DOHH2 (cell line): ENCODE results near the gene RPL39.

Experiments
- H3F3A ChIP-seq: fragments of 200-600 bp; sonication (generic), shearing (Covaris generic); 2 replicates; pipeline ENCODE4 v1.6.0; 2016; ENCODE audit warnings: antibody characterized with exemption, mild to moderate bottlenecking; ENCODE audit not compliant: control insufficient read depth, insufficient read depth
- H3K27ac ChIP-seq: fragments of 200-600 bp; sonication (generic); 2 replicates; pipeline ENCODE4 v1.5.1; 2014; ENCODE audit warnings: low read depth, mild to moderate bottlenecking, low read length, moderate library complexity
- H3K27me3 ChIP-seq: fragments of 200-600 bp; sonication (generic); 2 replicates; pipeline ENCODE4 v1.6.1; 2014; ENCODE audit warnings: mild to moderate bottlenecking, low read length, mixed read lengths; ENCODE audit not compliant: control insufficient read depth
- H3K36me3 ChIP-seq: fragments of 200-600 bp; sonication (generic); 2 replicates; pipeline ENCODE4 v1.6.1; 2014; ENCODE audit warnings: mild to moderate bottlenecking, low read length, moderate library complexity, mixed read lengths; ENCODE audit not compliant: control insufficient read depth
- H3K4me1 ChIP-seq: fragments of 200-600 bp; sonication (generic); 2 replicates; pipeline ENCODE4 v1.6.1; 2014; ENCODE audit warnings: mild to moderate bottlenecking, low read length, mixed read lengths; ENCODE audit not compliant: control insufficient read depth
- H3K4me2 ChIP-seq: fragments of 200-600 bp; sonication (generic); 2 replicates; pipeline ENCODE4 v1.6.0; 2014; ENCODE audit warnings: mild to moderate bottlenecking, low read length, moderate library complexity
- H3K4me3 ChIP-seq: fragments of 200-600 bp; sonication (generic); 2 replicates; pipeline ENCODE4 v1.5.1; 2014; ENCODE audit warnings: mild to moderate bottlenecking, low read length, mixed read lengths
- H3K79me2 ChIP-seq: fragments of 200-600 bp; sonication (generic); 2 replicates; pipeline ENCODE4 v1.6.1; 2014; ENCODE audit warnings: mild to moderate bottlenecking, low read length, mixed read lengths; ENCODE audit not compliant: control insufficient read depth
- H3K9me2 ChIP-seq: fragments of 200-600 bp; sonication (generic); replicated peaks from 2 replicates; pipeline ENCODE4 v1.6.1; 2014; ENCODE audit warnings: mild to moderate bottlenecking, low read length, mixed read lengths; ENCODE audit not compliant: control insufficient read depth
- H3K9me3 ChIP-seq: fragments of 200-600 bp; sonication (generic); 2 replicates; pipeline ENCODE4 v1.6.1; 2014; ENCODE audit warnings: antibody characterized with exemption, low read length, mixed read lengths; ENCODE audit not compliant: control insufficient read depth, insufficient read depth
- H4K20me1 ChIP-seq: fragments of 200-600 bp; sonication (generic); 2 replicates; pipeline ENCODE4 v1.6.0; 2014; ENCODE audit warnings: low read depth, mild to moderate bottlenecking, antibody characterized with exemption, low read length, moderate library complexity; ENCODE audit not compliant: control insufficient read depth, insufficient read depth
- CTCF ChIP-seq: fragments of 200-600 bp; sonication (generic); IDR thresholded peaks from one replicate; pipeline ENCODE4 v1.5.1; 2014; ENCODE audit warnings: antibody characterized with exemption, mild to moderate bottlenecking, low read depth, low read length; ENCODE audit not compliant: poor library complexity, severe bottlenecking
- EZH2phosphoT487 ChIP-seq: fragments of 200-600 bp; sonication (generic); IDR thresholded peaks from 2 replicates; pipeline ENCODE4 v1.6.1; 2017; ENCODE audit warnings: borderline replicate concordance, mild to moderate bottlenecking, antibody characterized with exemption, low read length, moderate library complexity, mixed read lengths

RPL39 gene

GRCh38 chrX:119760026-119760877, 31.2 kb downstream of the RPL39 start:
- Histone ChIP-seq H3K36me3 (no peaks in the 10 kb centered on the region), H4K20me1 (no peaks in the 10 kb centered on the region), H3K27ac (peak overlapping the region; percentile 67), H3K27me3 (no peaks in the 10 kb centered on the region), H3K79me2 (no peaks in the 10 kb centered on the region), H3K4me3 (peak overlapping the region; percentile 78), H3K9me3 (no peaks in the 10 kb centered on the region), H3F3A (peaks cover 23% of the 10 kb centered on the region), H3K9me2 (no peaks in the 10 kb centered on the region), H3K4me1 (peaks cover 73% of the 10 kb centered on the region), H3K4me2 (peak overlapping the region; percentile 95)
- no peak for TF ChIP-seq CTCF
- TF ChIP-seq EZH2phosphoT487, result no peak

- Histone ChIP-seq H3K9me2 (no peaks in the 10 kb centered on the region), H3K27me3 (no peaks in the 10 kb centered on the region), H3K79me2 (no peaks in the 10 kb centered on the region), H3K4me1 (peaks cover 76% of the 10 kb centered on the region), H3K4me3 (peak overlapping the region; percentile 78), H3K27ac (peak overlapping the region; percentile 67), H3K9me3 (no peaks in the 10 kb centered on the region), H3K36me3 (no peaks in the 10 kb centered on the region), H3K4me2 (peak overlapping the region; percentile 95), H3F3A (peaks cover 30% of the 10 kb centered on the region), H4K20me1 (no peaks in the 10 kb centered on the region)
- no peak for TF ChIP-seq EZH2phosphoT487
- no peak for TF ChIP-seq CTCF
These were observed 32.1 kb downstream of the RPL39 start for GRCh38 chrX:119759248-119759766.

- peak overlapping the region; percentile 78 for H3K4me3 ChIP-seq
- no peak for TF ChIP-seq CTCF
- TF ChIP-seq EZH2phosphoT487, result no peak
- peak overlapping the region; percentile 95 for H3K4me2 ChIP-seq
- H3K4me1 ChIP-seq, result peaks cover 76% of the 10 kb centered on the region
- peak overlapping the region; percentile 100 for H3K27ac ChIP-seq
- no peaks in the 10 kb centered on the region for H3K79me2 ChIP-seq
- no peaks in the 10 kb centered on the region for H3K9me3 ChIP-seq
- H3K9me2 ChIP-seq, result no peaks in the 10 kb centered on the region
- H3F3A ChIP-seq, result peaks cover 31% of the 10 kb centered on the region
- no peaks in the 10 kb centered on the region for H4K20me1 ChIP-seq
- no peaks in the 10 kb centered on the region for H3K36me3 ChIP-seq
- H3K27me3 ChIP-seq, result no peaks in the 10 kb centered on the region
These were observed 32.6 kb downstream of the RPL39 start for GRCh38 chrX:119758731-119759247.
